Measurements from ENCODE around the gene HSD11B1L.
A peak's percentile ranks its signal among the peaks of the same experiment; 100 is the strongest.

Gene HSD11B1L

GRCh38 chr19:5681391-5682106, 722 bp downstream of the HSD11B1L start (continued):
- no peak for TF ChIP-seq ZBTB6 (tag by site-specific recombination; IDR thresholded peaks at IDR 0.05)
- no peak for TF ChIP-seq ZNF837 (tag by site-specific recombination; IDR thresholded peaks at IDR 0.05)
- peak; percentile 81; the same call in 1 of the 2 replicates for TF ChIP-seq ZNF747 (tag by site-specific recombination; IDR thresholded peaks at IDR 0.05)
- TF ChIP-seq ZSCAN30 (tag by site-specific recombination; IDR thresholded peaks at IDR 0.05): no peak
- TF ChIP-seq ZFP37 (tag by site-specific recombination; IDR thresholded peaks at IDR 0.05): no peak
- TF ChIP-seq ZNF660 (tag by site-specific recombination; IDR thresholded peaks at IDR 0.05): no peak
- TF ChIP-seq ZNF558 (tag by site-specific recombination; IDR thresholded peaks at IDR 0.05): no peak
- no peak for TF ChIP-seq ZNF701 (tag by site-specific recombination; IDR thresholded peaks at IDR 0.05)
- TF ChIP-seq ZNF335 (tag by site-specific recombination; conservative IDR thresholded peaks at IDR 0.05): no peak
- TF ChIP-seq ZNF449 (tag by site-specific recombination; IDR thresholded peaks at IDR 0.05): no peak
- TF ChIP-seq PRDM1 (tag by site-specific recombination; IDR thresholded peaks at IDR 0.05): no peak
- no peak for TF ChIP-seq PRDM2 (tag by site-specific recombination; IDR thresholded peaks at IDR 0.05; ENCODE audit: borderline replicate concordance)
- TF ChIP-seq HIC1 (tag by site-specific recombination; IDR thresholded peaks at IDR 0.05): no peak
- no peak for TF ChIP-seq GFI1B (tag by site-specific recombination; IDR thresholded peaks at IDR 0.05)
- no peak for TF ChIP-seq GLIS2 (tag by site-specific recombination; IDR thresholded peaks at IDR 0.05)

- no peak for TF ChIP-seq ZSCAN16 (tag by site-specific recombination; IDR thresholded peaks at IDR 0.05)
- TF ChIP-seq MYNN (tag by site-specific recombination; IDR thresholded peaks at IDR 0.05; ENCODE audit: borderline replicate concordance): no peak
- TF ChIP-seq ZNF398 (tag by site-specific recombination; IDR thresholded peaks at IDR 0.05): 0 out of 2 replicates have a peak, but pooled peaks have one; percentile 17
- no peak for TF ChIP-seq ZFP69B (tag by site-specific recombination; IDR thresholded peaks at IDR 0.05)
- TF ChIP-seq ZNF114 (tag by site-specific recombination; IDR thresholded peaks at IDR 0.05): no peak
- no peak for TF ChIP-seq GLI4 (tag by site-specific recombination; IDR thresholded peaks at IDR 0.05)
- peaks cover 0 to 6% of the 10 kb centered on the region in 2 experiments; a peak in 1 of 3 replicates for H3K36me3 ChIP-seq (ENCODE audit: control insufficient read depth in 2 of 2, insufficient read depth in 1 of 2, low read length in 2 of 2)
- ChIA-PET POLR2A (interaction anchor here (1.1 kb wide), 1 partner anchor 59 kb away, joined by 4 read pairs; the partner anchor contains the start of genes SAFB and SAFB2), CTCF (interaction anchor here (1.1 kb wide), 1 partner anchor 9 kb away, joined by 3 read pairs; no protein-coding TSS in a partner anchor)
- H3K4me3 ChIP-seq (ENCODE audit: low read depth, low read length): no peak overlapping the region
- no peaks in the 10 kb centered on the region for H3K4me1 ChIP-seq (ENCODE audit: control insufficient read depth, insufficient read depth, low read length)
- H3K9me3 ChIP-seq (ENCODE audit: control insufficient read depth, insufficient read depth, low read depth, low read length): no peaks in the 10 kb centered on the region
- H3K27ac ChIP-seq (ENCODE audit: extremely low read depth, low read depth, low read length): no peak overlapping the region
Observed at GRCh38 chr19:5682107-5682482, 1.3 kb downstream of the HSD11B1L start.
